Panc1 (cell line): Measurements from ENCODE around the gene MRPS11.

Experiments
- CTCF ChIP-seq: fragments of 450-650 bp; IDR thresholded peaks from 2 replicates; pipeline ENCODE4 v1.5.1; 2017; ENCODE audit warnings: mild to moderate bottlenecking
- POLR2AphosphoS5 ChIP-seq: IDR thresholded peaks from 2 replicates; pipeline ENCODE4 v1.6.1; 2012; ENCODE audit warnings: mild to moderate bottlenecking, low read depth, low read length, moderate library complexity
- REST ChIP-seq, 2 experiments: IDR thresholded peaks; 2 replicates each; pipeline ENCODE4 v1.6.1; 2011 to 2012; ENCODE audit warnings: low read depth in 2 of 2, control low read depth in 1 of 2, low read length in 1 of 2, mild to moderate bottlenecking in 1 of 2, moderate library complexity in 1 of 2; ENCODE audit not compliant: insufficient read depth in 1 of 2
- SIN3A ChIP-seq: IDR thresholded peaks from 2 replicates; pipeline ENCODE4 v1.6.1; 2012; ENCODE audit warnings: low read depth, mild to moderate bottlenecking, low read length, moderate library complexity, borderline replicate concordance; ENCODE audit not compliant: insufficient read depth
- TCF7L2 ChIP-seq: IDR thresholded peaks from 2 replicates; pipeline ENCODE4 v1.6.1; 2011; ENCODE audit warnings: mild to moderate bottlenecking, low read depth, low read length, inconsistent platforms

- no peak for TF ChIP-seq CTCF
- TF ChIP-seq POLR2AphosphoS5: no peak
- TF ChIP-seq SIN3A: no peak
- TF ChIP-seq REST (IDR thresholded peaks at IDR 0.05; ENCODE audit: insufficient read depth in 1 of 2, low read depth in 2 of 2, low read length in 1 of 2): no peak
- no peak for TF ChIP-seq TCF7L2
These were observed 41.2 kb upstream of the MRPS11 start for GRCh38 chr15:88426304-88426703.
